Activated CD8-positive, alpha-beta T cell treated with anti-CD3 and anti-CD28 coated beads for 36 hours (primary cell): Measurements from ENCODE around the gene FDCSP. TPM values are rescaled to one million over a fixed set of nuclear protein-coding genes. Genes with fewer than 3 reads are reported as not detected.
"Not testable (repeated sequence)": the region's sequence is repeated elsewhere in the genome, so short reads cannot be mapped to it uniquely, and the experiment has no call there.

Experiments
- ATAC-seq: fragments of 200-7000 bp; cut with Tn5 transposase; one replicate; pipeline ENCODE4 v1.10.0; 2021; ENCODE audit warnings: mild to moderate bottlenecking, moderate library complexity
- CTCF ChIA-PET: fragments of 350-600 bp; sonication (Branson Sonifier 250); formaldehyde crosslinking; loops from one replicate; lab custom pipeline; 2021; ENCODE audit warnings: antibody characterized with exemption; lab: Charles Lee
- POLR2A ChIA-PET: fragments of 350-600 bp; sonication (Branson Sonifier 250); formaldehyde crosslinking; loops from one replicate; lab custom pipeline; 2021; ENCODE audit warnings: antibody characterized with exemption; lab: Charles Lee
- DNase-seq: peaks from one replicate; pipeline ENCODE4 v3.0.0-alpha.2; 2020
- H3K27ac Mint-ChIP-seq: one replicate; pipeline ENCODE4 v1.8.0; 2021; ENCODE audit warnings: mild to moderate bottlenecking, mixed read lengths
- H3K27me3 Mint-ChIP-seq: one replicate; pipeline ENCODE4 v1.8.0; 2021; ENCODE audit warnings: mixed read lengths
- H3K36me3 Mint-ChIP-seq: one replicate; pipeline ENCODE4 v1.8.0; 2021; ENCODE audit warnings: low read depth, mixed read lengths
- H3K4me1 Mint-ChIP-seq: one replicate; pipeline ENCODE4 v1.8.0; 2021; ENCODE audit warnings: low read depth, mixed read lengths
- H3K4me3 Mint-ChIP-seq: one replicate; pipeline ENCODE4 v1.8.0; 2021; ENCODE audit warnings: mild to moderate bottlenecking, moderate library complexity, mixed read lengths
- H3K9me3 Mint-ChIP-seq: one replicate; pipeline ENCODE4 v1.8.0; 2021; ENCODE audit warnings: mixed read lengths
- intact Hi-C: fragments of 100-400 bp; cut with micrococcal nuclease; formaldehyde crosslinking; loops from one replicate; pipeline ENCODE4 v1.10.0; 2022
- total RNA-seq, 2 experiments: library from RNA; stranded (reverse); gene quantifications; one replicate each; pipeline ENCODE4 v1.2.3, GENCODE V29; 2021
- TF ChIP-seq, protein P1 (sequence below): fragments of 200-600 bp; IDR thresholded peaks from one replicate; pipeline ENCODE4 v1.8.0; 2022; ENCODE audit warnings: antibody characterized with exemption, mild to moderate bottlenecking

Gene FDCSP
- total RNA-seq, 2 experiments from 2014 or later, result not detected

DNA sequence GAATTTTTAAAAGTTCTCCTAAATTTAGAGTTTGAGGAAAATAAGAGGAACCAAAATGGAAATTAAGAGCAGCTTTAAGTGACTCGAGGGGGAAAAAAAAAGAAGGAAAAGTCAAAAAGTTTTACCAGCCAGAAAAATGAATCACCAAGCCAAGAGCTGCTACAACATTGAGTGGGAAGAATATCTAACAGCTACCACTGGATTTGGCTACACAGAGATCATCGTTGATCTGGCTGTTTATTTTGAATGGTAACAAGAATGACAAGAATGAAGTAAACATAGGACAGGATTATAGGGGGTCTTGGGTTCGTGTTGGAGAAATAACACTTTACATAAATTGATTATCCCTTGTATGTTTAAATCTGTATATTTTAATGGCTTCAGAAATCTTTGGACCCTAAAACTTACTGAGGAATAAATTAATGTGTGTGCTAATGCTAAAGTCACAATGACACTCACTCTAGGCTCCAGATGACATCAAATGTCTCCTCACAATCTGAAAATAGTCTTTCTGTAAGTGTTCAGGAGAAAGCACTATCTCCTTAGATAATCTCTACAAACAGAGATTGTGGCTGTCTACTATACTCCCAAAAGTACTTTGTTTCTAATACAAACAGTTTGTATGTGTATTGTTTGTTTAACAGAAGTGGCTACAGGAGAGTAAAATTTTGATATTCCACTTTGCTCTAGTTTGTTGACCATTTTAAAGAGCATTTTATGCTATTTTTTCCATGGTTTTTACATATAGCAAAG lies 13.4 kb downstream of the FDCSP start:
- Mint-ChIP-seq H3K27ac (no peak overlapping the region), H3K9me3 (no peaks in the 10 kb centered on the region), H3K4me3 (no peak overlapping the region), H3K4me1 (no peaks in the 10 kb centered on the region), H3K36me3 (no peaks in the 10 kb centered on the region), H3K27me3 (no peaks in the 10 kb centered on the region)
- DNase-seq (no peak), ATAC-seq (no peak)
- POLR2A ChIA-PET, result no interaction called here
- intact Hi-C loops, result no loop called here
- TF ChIP-seq, protein P1, sequence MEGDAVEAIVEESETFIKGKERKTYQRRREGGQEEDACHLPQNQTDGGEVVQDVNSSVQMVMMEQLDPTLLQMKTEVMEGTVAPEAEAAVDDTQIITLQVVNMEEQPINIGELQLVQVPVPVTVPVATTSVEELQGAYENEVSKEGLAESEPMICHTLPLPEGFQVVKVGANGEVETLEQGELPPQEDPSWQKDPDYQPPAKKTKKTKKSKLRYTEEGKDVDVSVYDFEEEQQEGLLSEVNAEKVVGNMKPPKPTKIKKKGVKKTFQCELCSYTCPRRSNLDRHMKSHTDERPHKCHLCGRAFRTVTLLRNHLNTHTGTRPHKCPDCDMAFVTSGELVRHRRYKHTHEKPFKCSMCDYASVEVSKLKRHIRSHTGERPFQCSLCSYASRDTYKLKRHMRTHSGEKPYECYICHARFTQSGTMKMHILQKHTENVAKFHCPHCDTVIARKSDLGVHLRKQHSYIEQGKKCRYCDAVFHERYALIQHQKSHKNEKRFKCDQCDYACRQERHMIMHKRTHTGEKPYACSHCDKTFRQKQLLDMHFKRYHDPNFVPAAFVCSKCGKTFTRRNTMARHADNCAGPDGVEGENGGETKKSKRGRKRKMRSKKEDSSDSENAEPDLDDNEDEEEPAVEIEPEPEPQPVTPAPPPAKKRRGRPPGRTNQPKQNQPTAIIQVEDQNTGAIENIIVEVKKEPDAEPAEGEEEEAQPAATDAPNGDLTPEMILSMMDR, result no peak
- CTCF ChIA-PET, result interaction anchor here (0.6 kb wide), 1 partner anchor 75 kb away, joined by 3 read pairs; no protein-coding TSS in a partner anchor

DNA sequence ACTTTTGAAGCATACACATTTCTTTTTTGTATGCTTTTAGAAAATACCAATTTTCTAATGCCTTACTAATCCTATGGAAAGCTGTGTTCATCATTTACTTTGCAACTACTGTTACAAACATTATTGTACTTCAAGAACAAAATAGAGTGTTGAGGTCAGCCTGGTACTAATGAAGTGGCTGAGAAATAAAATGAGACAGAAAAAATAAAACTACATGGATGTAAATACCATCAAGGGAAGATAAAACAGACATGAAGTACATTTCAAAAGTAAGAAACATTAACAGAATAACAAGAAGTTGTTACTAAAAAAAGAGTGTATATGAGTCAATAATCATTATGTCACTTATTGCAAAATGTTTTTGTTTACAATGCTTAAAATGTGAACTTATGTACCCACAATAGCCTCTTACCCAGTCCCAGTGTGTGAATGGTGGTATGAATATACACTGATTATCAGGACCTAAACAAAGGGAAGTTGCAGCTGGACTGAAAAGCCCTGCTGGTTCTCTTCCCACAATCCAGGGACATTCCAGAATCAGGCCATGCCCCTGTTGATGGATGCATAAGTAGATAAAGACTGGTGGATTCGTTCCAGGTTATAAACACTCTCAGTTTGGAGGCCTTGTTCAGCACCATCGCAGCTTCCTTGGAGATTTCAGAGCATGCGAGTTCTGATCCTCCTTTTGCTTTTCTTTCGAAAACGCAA lies 14.1 kb downstream of the FDCSP start:
- DNase-seq, result no peak
- no peaks in the 10 kb centered on the region for H3K36me3 Mint-ChIP-seq
- H3K4me1 Mint-ChIP-seq, result no peaks in the 10 kb centered on the region
- H3K27ac Mint-ChIP-seq, result no peak overlapping the region
- intact Hi-C loops, result no loop called here
- H3K9me3 Mint-ChIP-seq, result no peaks in the 10 kb centered on the region
- ATAC-seq, result no peak
- H3K4me3 Mint-ChIP-seq, result no peak overlapping the region
- H3K27me3 Mint-ChIP-seq, result no peaks in the 10 kb centered on the region
- CTCF ChIA-PET, result no interaction called here
- TF ChIP-seq, protein P1, result no peak
- POLR2A ChIA-PET, result no interaction called here

DNA sequence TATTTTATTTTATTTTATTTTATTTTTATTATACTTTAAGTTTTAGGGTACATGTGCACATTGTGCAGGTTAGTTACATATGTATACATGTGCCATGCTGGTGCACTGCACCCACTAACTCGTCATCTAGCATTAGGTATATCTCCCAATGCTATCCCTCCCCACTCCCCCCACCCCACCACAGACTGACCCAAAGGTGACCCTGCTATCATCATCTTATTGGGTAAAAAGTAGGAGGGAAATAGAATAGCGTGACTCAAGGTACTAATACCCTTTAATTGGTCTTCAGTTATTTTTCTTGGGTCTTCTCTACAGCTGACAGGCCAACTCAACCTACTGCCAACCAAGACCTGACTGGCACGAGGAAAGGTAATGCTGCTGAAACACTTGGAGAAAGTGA lies 16.4 kb downstream of the FDCSP start, which contains the start of gene CSN3:
Gene CSN3 (plus strand): TSS at position 301 of the 400 bp plus-strand sequence. CDS start 2,223 bp downstream, outside the sequence.
- intact Hi-C loops, result not testable (repeated sequence)

DNA sequence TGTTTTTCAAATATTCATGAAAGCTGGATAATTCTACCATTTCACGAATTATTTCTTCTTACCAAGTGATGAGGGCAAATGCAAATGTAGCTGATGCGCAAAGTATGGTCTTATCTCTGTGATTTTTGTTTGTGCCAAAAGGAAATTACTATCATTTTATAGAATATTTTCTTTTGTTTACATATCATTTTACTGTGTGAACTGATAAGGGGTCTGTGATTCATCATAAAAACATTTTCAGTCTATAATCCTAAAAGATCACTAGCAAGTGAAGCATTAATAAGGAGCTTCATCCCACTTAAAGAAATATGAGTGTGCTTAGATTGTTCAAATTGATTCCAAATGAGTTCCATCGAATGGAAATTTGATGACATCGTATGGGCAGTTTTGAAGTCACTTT lies 17.2 kb downstream of the FDCSP start:
- Mint-ChIP-seq H3K4me1 (no peaks in the 10 kb centered on the region), H3K36me3 (no peaks in the 10 kb centered on the region), H3K9me3 (no peaks in the 10 kb centered on the region), H3K27me3 (no peaks in the 10 kb centered on the region), H3K4me3 (no peak overlapping the region), H3K27ac (no peak overlapping the region)
- CTCF ChIA-PET, result interaction anchor here (0.7 kb wide), 1 partner anchor 12 kb away, joined by 3 read pairs; no protein-coding TSS in a partner anchor
- TF ChIP-seq, protein P1, result no peak
- ATAC-seq (no peak), DNase-seq (no peak)
- intact Hi-C loops, result no loop called here
- POLR2A ChIA-PET, result no interaction called here

More for the DNA sequence above, 16.4 kb downstream of the FDCSP start, which contains the start of gene CSN3:
- CTCF ChIA-PET, result interaction anchor here (0.7 kb wide), 1 partner anchor 11 kb away, joined by 3 read pairs; no protein-coding TSS in a partner anchor
- ATAC-seq, H3K4me1 Mint-ChIP-seq, H3K27ac Mint-ChIP-seq, DNase-seq, H3K27me3 Mint-ChIP-seq, H3K4me3 Mint-ChIP-seq, H3K36me3 Mint-ChIP-seq, H3K9me3 Mint-ChIP-seq: not testable (repeated sequence)
- POLR2A ChIA-PET, result interaction anchor here (0.6 kb wide), 1 partner anchor 13 kb away, joined by 3 read pairs; no protein-coding TSS in a partner anchor

DNA sequence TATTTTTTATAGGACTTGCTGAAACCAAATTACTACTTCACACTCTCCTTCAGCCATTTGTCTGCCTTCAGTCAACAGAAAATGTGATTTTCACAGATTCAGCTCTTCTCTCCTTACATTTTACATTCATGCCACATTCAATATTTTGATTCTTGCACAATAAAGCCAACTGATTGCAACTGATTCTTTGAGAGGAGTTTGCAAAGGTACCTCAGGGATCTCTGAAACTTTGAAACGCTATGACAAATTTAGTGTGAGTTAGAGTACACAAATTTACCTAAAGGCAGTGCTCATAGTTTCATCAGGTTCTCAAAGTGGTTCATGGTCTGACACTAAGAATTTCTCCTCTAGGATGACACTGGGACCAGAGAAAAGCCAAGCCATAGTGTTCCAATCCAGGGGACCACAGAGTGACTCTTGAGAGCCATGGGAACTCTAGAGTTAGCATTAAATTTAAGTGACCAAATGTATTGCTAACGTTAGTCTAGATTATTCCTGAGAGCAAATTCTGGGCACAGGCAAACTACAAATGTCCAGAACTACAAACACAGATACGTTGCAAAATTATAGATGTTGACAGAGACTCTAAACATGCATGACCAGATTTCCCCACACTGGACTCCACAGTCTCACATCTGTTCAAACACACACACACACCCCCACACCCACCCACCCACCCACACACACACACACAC lies 25.5 kb downstream of the FDCSP start:
- Mint-ChIP-seq H3K36me3 (no peaks in the 10 kb centered on the region), H3K4me3 (no peak overlapping the region), H3K9me3 (no peaks in the 10 kb centered on the region), H3K4me1 (no peaks in the 10 kb centered on the region), H3K27me3 (no peaks in the 10 kb centered on the region), H3K27ac (no peak overlapping the region)
- no peak for DNase-seq
- ChIA-PET CTCF (no interaction called here), POLR2A (no interaction called here)
- intact Hi-C loops, result no loop called here
- TF ChIP-seq, protein P1, result no peak
- ATAC-seq, result no peak
